Type B pancreatic cell (in vitro differentiated cells): ENCODE measurements around the gene ADISSP. TPM values are rescaled to one million over a fixed set of nuclear protein-coding genes. Genes with fewer than 3 reads are reported as not detected.

Source experiments
- DNase-seq: peaks from one replicate; pipeline ENCODE4 v3.0.0; 2021; ENCODE audit warnings: mixed read lengths; ENCODE audit not compliant: unreplicated experiment; ENCODE audit errors: extremely low spot score
- H3K27ac Mint-ChIP-seq: 2 replicates; pipeline ENCODE4 v1.8.0; 2021; ENCODE audit warnings: mild to moderate bottlenecking, mixed read lengths
- H3K27me3 Mint-ChIP-seq: 2 replicates; pipeline ENCODE4 v1.8.0; 2021; ENCODE audit warnings: mixed read lengths
- H3K36me3 Mint-ChIP-seq: 2 replicates; pipeline ENCODE4 v1.8.0; 2021; ENCODE audit warnings: mixed read lengths
- H3K4me1 Mint-ChIP-seq: one replicate; pipeline ENCODE4 v1.8.0; 2021; ENCODE audit warnings: mixed read lengths; ENCODE audit not compliant: unreplicated experiment
- H3K4me3 Mint-ChIP-seq: 2 replicates; pipeline ENCODE4 v1.8.0; 2021; ENCODE audit warnings: mild to moderate bottlenecking, mixed read lengths
- H3K9me3 Mint-ChIP-seq: 2 replicates; pipeline ENCODE4 v1.8.0; 2021; ENCODE audit warnings: mixed read lengths
- CTCF ChIP-seq: fragments of 200-600 bp; sonication (generic); conservative IDR thresholded peaks from 2 replicates; pipeline ENCODE4 v1.5.0; 2021; ENCODE audit warnings: antibody characterized with exemption, mild to moderate bottlenecking
- total RNA-seq: library from RNA; stranded (reverse); gene quantifications from 2 replicates; pipeline ENCODE4 v1.2.1, GENCODE V29; 2021; ENCODE audit warnings: low replicate concordance

Gene ADISSP
- total RNA-seq, 1 donor from 2014 or later: 49.4 TPM

- no peak for DNase-seq
- H3K36me3 Mint-ChIP-seq: no peaks in the 10 kb centered on the region
- no peaks in the 10 kb centered on the region for H3K4me1 Mint-ChIP-seq
- no peaks in the 10 kb centered on the region for H3K9me3 Mint-ChIP-seq
- no peak overlapping the region for H3K27ac Mint-ChIP-seq
- no peak for TF ChIP-seq CTCF
- peaks cover 57% of the 10 kb centered on the region for H3K27me3 Mint-ChIP-seq
- no peak overlapping the region for H3K4me3 Mint-ChIP-seq
Observed at GRCh38 chr20:3745686-3746173, 21.8 kb downstream of the ADISSP start.

GRCh38 chr20:3744806-3745685 is 22.5 kb downstream of the ADISSP start:
- TF ChIP-seq CTCF: no peak
- DNase-seq: no peak

GRCh38 chr20:3744037-3744436 is 23.5 kb downstream of the ADISSP start:
- peak overlapping the region; percentile 34 for H3K4me3 Mint-ChIP-seq
- no peak for TF ChIP-seq CTCF
- no peaks in the 10 kb centered on the region for H3K36me3 Mint-ChIP-seq
- no peak overlapping the region for H3K27ac Mint-ChIP-seq
- peaks cover 8% of the 10 kb centered on the region for H3K4me1 Mint-ChIP-seq
- no peak for DNase-seq
- H3K27me3 Mint-ChIP-seq: peaks cover 46% of the 10 kb centered on the region
- H3K9me3 Mint-ChIP-seq: no peaks in the 10 kb centered on the region

More at GRCh38 chr20:3744806-3745685, 22.5 kb downstream of the ADISSP start:
- Mint-ChIP-seq H3K4me1 (peaks cover 5% of the 10 kb centered on the region), H3K9me3 (no peaks in the 10 kb centered on the region), H3K4me3 (peak overlapping the region; percentile 77), H3K27me3 (peaks cover 51% of the 10 kb centered on the region), H3K36me3 (no peaks in the 10 kb centered on the region), H3K27ac (peak overlapping the region; percentile 67)

GRCh38 chr20:3743251-3743650 is 24.3 kb downstream of the ADISSP start:
- H3K9me3 Mint-ChIP-seq: no peaks in the 10 kb centered on the region
- peaks cover 13% of the 10 kb centered on the region for H3K4me1 Mint-ChIP-seq
- peak overlapping the region; percentile 24 for H3K4me3 Mint-ChIP-seq
- H3K27me3 Mint-ChIP-seq: peaks cover 40% of the 10 kb centered on the region
- no peak for DNase-seq
- no peak for TF ChIP-seq CTCF
- no peak overlapping the region for H3K27ac Mint-ChIP-seq
- H3K36me3 Mint-ChIP-seq: no peaks in the 10 kb centered on the region

GRCh38 chr20:3741836-3742458 is 25.6 kb downstream of the ADISSP start:
- DNase-seq: no peak
- no peaks in the 10 kb centered on the region for H3K9me3 Mint-ChIP-seq
- H3K36me3 Mint-ChIP-seq: no peaks in the 10 kb centered on the region
- no peak overlapping the region for H3K4me3 Mint-ChIP-seq
- no peak overlapping the region for H3K27ac Mint-ChIP-seq
- H3K4me1 Mint-ChIP-seq: peaks cover 18% of the 10 kb centered on the region
- H3K27me3 Mint-ChIP-seq: peaks cover 31% of the 10 kb centered on the region
- no peak for TF ChIP-seq CTCF
